H1 (cell line): ENCODE results near the gene NLN. TPM values are rescaled to one million over a fixed set of nuclear protein-coding genes. Genes with fewer than 3 reads are reported as not detected.

Source experiments
- CTCF ChIA-PET: fragments of 300-600 bp; sonication (Branson Sonifier 250); formaldehyde crosslinking; loops from one replicate; lab custom pipeline; 2021; ENCODE audit not compliant: partially characterized antibody; lab: Charles Lee
- POLR2A ChIA-PET: fragments of 300-600 bp; sonication (Branson Sonifier 250); formaldehyde crosslinking; loops from one replicate; lab custom pipeline; 2021; ENCODE audit warnings: inconsistent platforms; ENCODE audit not compliant: partially characterized antibody; lab: Charles Lee
- DNase-seq, 2 experiments: peaks; one replicate each; pipeline versions ENCODE4 v3.0.0 to v3.0.0-alpha.2; 2010 to 2022; ENCODE audit warnings: low spot score in 2 of 2, low read depth in 1 of 2, mixed read lengths in 1 of 2
- FAIRE-seq: peaks from 2 replicates; lab custom pipeline; 2011; peaks lifted over from hg19 to GRCh38; lab: Jason Lieb, UNC
- H2AFZ ChIP-seq: 2 replicates; pipeline ENCODE4 v1.8.1; 2012; ENCODE audit warnings: low read length, inconsistent platforms
- H2AK5ac ChIP-seq: 2 replicates; pipeline ENCODE4 v1.6.1; 2013; ENCODE audit warnings: low read depth, low read length
- H2BK120ac ChIP-seq: replicated peaks from 2 replicates; pipeline ENCODE3; 2013; ENCODE audit warnings: low read depth, low read length, inconsistent platforms
- H2BK12ac ChIP-seq: 2 replicates; pipeline ENCODE4 v1.6.1; 2013; ENCODE audit warnings: low read depth, low read length
- H2BK15ac ChIP-seq: 2 replicates; pipeline ENCODE4 v1.6.1; 2013; ENCODE audit warnings: low read length
- H2BK20ac ChIP-seq: 2 replicates; pipeline ENCODE4 v1.6.1; 2013; ENCODE audit warnings: low read length
- H2BK5ac ChIP-seq: 2 replicates; pipeline ENCODE4 v1.6.1; 2013; ENCODE audit warnings: low read depth, low read length
- H3K14ac ChIP-seq: 2 replicates; pipeline ENCODE4 v1.6.1; 2013; ENCODE audit warnings: inconsistent platforms; ENCODE audit not compliant: insufficient read length
- H3K18ac ChIP-seq: 2 replicates; pipeline ENCODE4 v1.6.1; 2013; ENCODE audit warnings: low read length; ENCODE audit errors: extremely low read depth
- H3K23ac ChIP-seq: 2 replicates; pipeline ENCODE4 v1.6.1; 2013; ENCODE audit warnings: inconsistent platforms; ENCODE audit not compliant: insufficient read length
- H3K23me2 ChIP-seq: 2 replicates; pipeline ENCODE4 v1.6.1; 2013; ENCODE audit warnings: low read depth, low read length
- H3K27ac ChIP-seq: 2 replicates; pipeline ENCODE4 v1.6.1; 2011; ENCODE audit warnings: low read depth, low read length, inconsistent platforms
- H3K27me3 ChIP-seq, 4 experiments: replicated peaks in 1 of 4; 1 replicate in 1 of 4; 2 replicates in 3 of 4; pipeline versions ENCODE4 v1.6.1 to v1.8.1; 2011 to 2013; ENCODE audit warnings: low read length in 3 of 4, mild to moderate bottlenecking in 3 of 4, inconsistent platforms in 2 of 4, mixed read lengths in 2 of 4, moderate library complexity in 1 of 4; ENCODE audit not compliant: control insufficient read depth in 3 of 4, insufficient read depth in 3 of 4; ENCODE audit errors: extremely low read depth in 1 of 4
- H3K36me3 ChIP-seq, 4 experiments: 2 replicates each; pipeline versions ENCODE4 v1.6.1 to v1.8.1; 2011 to 2013; ENCODE audit warnings: mild to moderate bottlenecking in 4 of 4, low read length in 3 of 4, moderate library complexity in 2 of 4, control low read depth in 1 of 4, inconsistent platforms in 1 of 4; ENCODE audit not compliant: insufficient read depth in 4 of 4, control insufficient read depth in 2 of 4
- H3K4ac ChIP-seq: replicated peaks from 2 replicates; pipeline ENCODE3; 2013; ENCODE audit warnings: low read length, low read depth, mixed read lengths, inconsistent platforms; ENCODE audit not compliant: insufficient read length
- H3K4me1 ChIP-seq, 4 experiments: replicated peaks in 1 of 4; 1 replicate in 1 of 4; 2 replicates in 3 of 4; pipeline versions ENCODE4 v1.6.1 to v1.8.1; 2011 to 2013; ENCODE audit warnings: low read length in 3 of 4, inconsistent platforms in 2 of 4, mixed read lengths in 1 of 4; ENCODE audit not compliant: insufficient read depth in 4 of 4, control insufficient read depth in 3 of 4
- H3K4me2 ChIP-seq, 2 experiments: 2 replicates each; pipeline versions ENCODE4 v1.6.1 to v1.8.1; 2011 to 2013; ENCODE audit warnings: low read depth in 2 of 2, low read length in 2 of 2, control low read depth in 1 of 2, inconsistent platforms in 1 of 2, mild to moderate bottlenecking in 1 of 2; ENCODE audit not compliant: insufficient read depth in 1 of 2
- H3K4me3 ChIP-seq, 4 experiments: fragments of 200-600, 300-600 bp in 1 of 4; sonication (generic), shearing (Covaris generic), sonication (Bioruptor Twin) in 1 of 4; 2 replicates each; pipeline versions ENCODE4 v1.5.1 to v1.8.1; 2011 to 2016; ENCODE audit warnings: low read length in 4 of 4, low read depth in 3 of 4, control low read depth in 2 of 4, inconsistent platforms in 2 of 4, mild to moderate bottlenecking in 2 of 4, mixed read lengths in 1 of 4, moderate library complexity in 1 of 4; ENCODE audit not compliant: insufficient read depth in 2 of 4; ENCODE audit errors: extremely low read depth in 1 of 4
- H3K56ac ChIP-seq: replicated peaks from 2 replicates; pipeline ENCODE3; 2013; ENCODE audit warnings: low read depth, mild to moderate bottlenecking, mixed read lengths, low read length, inconsistent platforms; ENCODE audit not compliant: insufficient read length
- H3K79me1 ChIP-seq: 2 replicates; pipeline ENCODE4 v1.6.1; 2013; ENCODE audit warnings: low read depth, low read length, control low read depth
- H3K79me2 ChIP-seq, 2 experiments: 2 replicates each; pipeline versions ENCODE4 v1.6.1 to v1.8.1; 2012 to 2013; ENCODE audit warnings: low read length in 2 of 2, mild to moderate bottlenecking in 2 of 2, inconsistent platforms in 1 of 2; ENCODE audit not compliant: insufficient read depth in 2 of 2, control insufficient read depth in 1 of 2
- H3K9ac ChIP-seq, 4 experiments: replicated peaks in 1 of 4; 1 replicate in 1 of 4; 2 replicates in 3 of 4; pipeline versions ENCODE4 v1.6.1 to v1.8.1; 2011 to 2013; ENCODE audit warnings: low read depth in 3 of 4, low read length in 3 of 4, control low read depth in 2 of 4, mild to moderate bottlenecking in 2 of 4, moderate library complexity in 2 of 4, inconsistent platforms in 1 of 4; ENCODE audit errors: extremely low read depth in 1 of 4
- H3K9me3 ChIP-seq, 2 experiments: 2 replicates each; pipeline versions ENCODE4 v1.6.1 to v1.8.1; 2012 to 2013; ENCODE audit warnings: mild to moderate bottlenecking in 2 of 2, moderate library complexity in 2 of 2, control low read depth in 1 of 2, inconsistent platforms in 1 of 2, low read depth in 1 of 2, low read length in 1 of 2, mixed read lengths in 1 of 2; ENCODE audit not compliant: insufficient read depth in 2 of 2
- H4K20me1 ChIP-seq, 2 experiments: replicated peaks in 1 of 2; 2 replicates each; pipeline versions ENCODE3 to v1.8.1; 2011 to 2013; ENCODE audit warnings: inconsistent platforms in 2 of 2, low read length in 2 of 2, mild to moderate bottlenecking in 1 of 2; ENCODE audit not compliant: insufficient read depth in 2 of 2, control insufficient read depth in 1 of 2
- H4K5ac ChIP-seq: 2 replicates; pipeline ENCODE4 v1.6.1; 2013; ENCODE audit warnings: low read length, low read depth, mixed read lengths, inconsistent platforms; ENCODE audit not compliant: insufficient read length
- H4K8ac ChIP-seq: 2 replicates; pipeline ENCODE4 v1.8.0; 2013; ENCODE audit warnings: mild to moderate bottlenecking, moderate library complexity, low read length, inconsistent platforms; ENCODE audit not compliant: insufficient read depth; ENCODE audit errors: extremely low read depth
- H4K91ac ChIP-seq: replicated peaks from 2 replicates; pipeline ENCODE3; 2013; ENCODE audit warnings: low read length, mixed read lengths, inconsistent platforms; ENCODE audit not compliant: insufficient read length
- CHD2 ChIP-seq: IDR thresholded peaks from 2 replicates; pipeline ENCODE4 v1.6.1; 2012; ENCODE audit warnings: low read length, improper control_type of control experiment
- NANOG ChIP-seq: IDR thresholded peaks from 2 replicates; pipeline ENCODE4 v1.6.1; 2011; ENCODE audit warnings: low read length, low read depth, mild to moderate bottlenecking, inconsistent platforms; ENCODE audit not compliant: insufficient read depth, poor library complexity, severe bottlenecking
- POLR2A ChIP-seq, 2 experiments: IDR thresholded peaks; 1 replicate in 1 of 2; 2 replicates in 1 of 2; pipeline ENCODE4 v1.6.1; 2011; ENCODE audit warnings: low read depth in 2 of 2, low read length in 2 of 2, mild to moderate bottlenecking in 2 of 2; ENCODE audit errors: control extremely low read depth in 1 of 2
- RXRA ChIP-seq: IDR thresholded peaks from 2 replicates; pipeline ENCODE4 v1.6.1; 2011; ENCODE audit warnings: low read depth, mild to moderate bottlenecking, low read length, moderate library complexity; ENCODE audit not compliant: insufficient read depth
- SP1 ChIP-seq: IDR thresholded peaks from 2 replicates; pipeline ENCODE4 v1.6.1; 2011; ENCODE audit warnings: low read depth, low read length
- WGBS, 2 experiments: shearing (Covaris generic) in 1 of 2; methylation state at CpG; one replicate each; pipeline versions ENCODE4 v1.1.6 to v1.1.7; 2013 to 2015; ENCODE audit warnings: low lambda C conversion rate in 2 of 2, mixed read lengths in 2 of 2, inconsistent platforms in 1 of 2, low coverage in 1 of 2, missing lambda C conversion rate in 1 of 2; ENCODE audit not compliant: insufficient replicate concordance in 2 of 2, insufficient coverage in 1 of 2, insufficient read length in 1 of 2; ENCODE audit errors: extremely low coverage in 1 of 2, missing lambda C conversion rate in 1 of 2; 5-methylcytosine and 5-hydroxymethylcytosine counted together
- polyA plus RNA-seq, 7 experiments: library from polyadenylated mRNA; depleted of rRNA in 3 of 7; stranded (reverse) in 5 of 7; unstranded in 2 of 7; fragments of >200 nt in 5 of 7; fragments of 200-250 nt in 2 of 7; gene quantifications; 1 replicate in 5 of 7; 2 replicates in 1 of 7; 4 replicates in 1 of 7; pipeline versions ENCODE4 v1.2.1 to v1.2.3, GENCODE V29; 2011 to 2013; ENCODE audit warnings: missing spikeins in 2 of 7, mixed read lengths in 2 of 7
- total RNA-seq: library from RNA; stranded (reverse); fragmentation: NEBNext Ultra II Directional; extraction: Animal tissue kit (Norgen Biotek cat#: 25700); gene quantifications from 2 replicates; pipeline ENCODE4 v1.2.1, GENCODE V29; 2021

The NLN gene
- total and polyA plus RNA-seq, 2 of the 8 experiments (the other 6 are each of a cell fraction or from before 2014, with no cell fraction given) = 46.7 to 192 TPM

DNA sequence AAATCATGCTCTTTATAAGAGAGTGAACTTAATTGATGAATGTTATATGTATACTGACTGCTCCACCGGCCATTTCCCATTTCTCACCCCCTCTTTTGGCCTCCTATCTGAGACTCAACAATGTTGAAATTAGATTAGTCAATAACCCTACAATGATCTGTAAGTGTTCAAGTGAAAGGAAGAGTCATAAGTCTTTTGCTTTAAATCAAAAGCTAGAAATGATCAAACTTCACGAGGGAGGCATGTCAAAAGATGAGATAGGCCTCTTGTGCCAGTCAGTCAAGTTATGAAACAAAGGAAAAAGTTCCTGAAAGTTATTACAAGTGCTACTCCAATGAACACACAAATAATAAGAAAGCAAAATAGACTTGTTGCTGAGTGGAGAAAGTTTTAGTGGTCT is 83.1 kb downstream of the NLN start:
- Histone ChIP-seq H3K23me2 (no peaks in the 10 kb centered on the region), H3K4me2 (no peak overlapping the region), H4K20me1 (no peaks in the 10 kb centered on the region), H4K5ac (no peak overlapping the region), H2BK15ac (no peak overlapping the region), H3K27ac (no peak overlapping the region), H3K14ac (no peak overlapping the region), H3K79me1 (no peaks in the 10 kb centered on the region), H3K18ac (no peak overlapping the region), H3K27me3 (no peaks in the 10 kb centered on the region), H4K8ac (no peak overlapping the region), H3K79me2 (no peaks in the 10 kb centered on the region), H3K4me3 (no peak overlapping the region), H3K36me3 (peaks cover 0 to 33% (median 19%) of the 10 kb centered on the region in 4 experiments; a peak in 7 of 8 replicates), H2AFZ (no peak overlapping the region), H2BK5ac (no peak overlapping the region), H3K4me1 (no peaks in the 10 kb centered on the region; a peak in 1 of 7 replicates), H2BK12ac (no peak overlapping the region), H2BK120ac (no peak overlapping the region), H3K9me3 (peaks cover 0 to 3% of the 10 kb centered on the region in 2 experiments; a peak in 1 of 4 replicates), H3K23ac (no peak overlapping the region), H3K56ac (no peak overlapping the region), H2BK20ac (no peak overlapping the region), H3K9ac (no peak overlapping the region), H4K91ac (no peak overlapping the region), H3K4ac (no peak overlapping the region), H2AK5ac (no peak overlapping the region)
- no peak for TF ChIP-seq CHD2
- no peak for TF ChIP-seq SP1
- no peak for TF ChIP-seq POLR2A (IDR thresholded peaks at IDR 0.05; ENCODE audit: control extremely low read depth in 1 of 2, low read depth in 2 of 2, low read length in 2 of 2)
- no peak for TF ChIP-seq NANOG
- TF ChIP-seq RXRA = no peak
- WGBS, 2 experiments = 94% methylated on average over 2 of the region's 2 CpGs; no CpG with 5 or more reads in 1 of the 2 experiments
- ChIA-PET POLR2A (no interaction called here), CTCF (no interaction called here)
- FAIRE-seq (no peak), DNase-seq (no peak)
